ENCODE measurements around the gene RUBCN. TPM values are rescaled to one million over a fixed set of nuclear protein-coding genes. Genes with fewer than 3 reads are reported as not detected.

RUBCN gene
- 5.2 and 6.7 TPM in 2 replicates for total RNA-seq

GRCh38 chr3:197736491-197737318, at the start of gene RUBCN:
Gene RUBCN (minus strand): TSS chr3:197736904. CDS start chr3:197736719, 185 bp downstream.
- DNase-seq (ENCODE audit: low read depth in 2 of 2): peak; percentile 97

- DNase-seq (ENCODE audit: low read depth in 2 of 2): no peak
Measured at GRCh38 chr3:197784019-197784585, 47.4 kb upstream of the RUBCN start.

GRCh38 chr3:197782230-197782629, 45.5 kb upstream of the RUBCN start:
- no peak for DNase-seq (ENCODE audit: low read depth in 2 of 2)

- DNase-seq (ENCODE audit: low read depth in 2 of 2): no peak
Measured at GRCh38 chr3:197775317-197775716, 38.6 kb upstream of the RUBCN start.

GRCh38 chr3:197761784-197762183, 25.1 kb upstream of the RUBCN start:
- DNase-seq (ENCODE audit: low read depth in 2 of 2): no peak

GRCh38 chr3:197758512-197758911, 21.8 kb upstream of the RUBCN start:
- DNase-seq (ENCODE audit: low read depth in 2 of 2): no peak

GRCh38 chr3:197756704-197757103, 20.0 kb upstream of the RUBCN start:
- DNase-seq (ENCODE audit: low read depth in 2 of 2): no peak

- DNase-seq (ENCODE audit: low read depth in 2 of 2): peak; percentile 7 to 19
Measured at GRCh38 chr3:197753263-197753662, 16.6 kb upstream of the RUBCN start.

- no peak for DNase-seq (ENCODE audit: low read depth in 2 of 2)
Measured at GRCh38 chr3:197752107-197752506, 15.4 kb upstream of the RUBCN start.

- DNase-seq (ENCODE audit: low read depth in 2 of 2): peak; percentile 44 to 51
Measured at GRCh38 chr3:197750858-197751737, 14.4 kb upstream of the RUBCN start.

GRCh38 chr3:197750396-197750831, 13.7 kb upstream of the RUBCN start:
- DNase-seq (ENCODE audit: low read depth in 2 of 2): peak; percentile 76 to 80

GRCh38 chr3:197749601-197750395, 13.1 kb upstream of the RUBCN start, which contains the start of gene FYTTD1:
Gene FYTTD1 (plus strand): TSS chr3:197749883. CDS start chr3:197749972, 89 bp downstream.
- DNase-seq (ENCODE audit: low read depth in 2 of 2): peak; percentile 89 to 90

GRCh38 chr3:197749315-197749600, 12.6 kb upstream of the RUBCN start:
- DNase-seq (ENCODE audit: low read depth in 2 of 2): peak in 1 of 2 donors; percentile 57

- DNase-seq (ENCODE audit: low read depth in 2 of 2): no peak
Measured at GRCh38 chr3:197748597-197749314, 12.1 kb upstream of the RUBCN start.

GRCh38 chr3:197746801-197747237, 10.1 kb upstream of the RUBCN start:
- no peak for DNase-seq (ENCODE audit: low read depth in 2 of 2)

GRCh38 chr3:197746209-197746608, 9.5 kb upstream of the RUBCN start:
- no peak for DNase-seq (ENCODE audit: low read depth in 2 of 2)

GRCh38 chr3:197742787-197743186, 6.1 kb upstream of the RUBCN start:
- DNase-seq (ENCODE audit: low read depth in 2 of 2): no peak

- DNase-seq (ENCODE audit: low read depth in 2 of 2): no peak
Measured at GRCh38 chr3:197737749-197738462, 1.2 kb upstream of the RUBCN start.

GRCh38 chr3:197737319-197737649, 580 bp upstream of the RUBCN start:
- DNase-seq (ENCODE audit: low read depth in 2 of 2): no peak

GRCh38 chr3:197736010-197736490, 654 bp downstream of the RUBCN start:
- peak; percentile 19 to 25 for DNase-seq (ENCODE audit: low read depth in 2 of 2)
